Heart left ventricle (tissue), 13 donors: ENCODE results near the gene PLET1.

Experiments used
- CTCF ChIP-seq, 12 donors: fragments of 200-600 bp; sonication (generic) in 4 of 12; IDR thresholded peaks; one replicate each; pipeline versions ENCODE4 v1.5.0 to v1.8.0; 2018 to 2022; ENCODE audit warnings: antibody characterized with exemption in 12 of 12, mild to moderate bottlenecking in 5 of 12
- POLR2A ChIP-seq, 2 donors: fragments of 450-650 bp; IDR thresholded peaks; one replicate each; pipeline ENCODE4 v1.6.1; 2017; ENCODE audit warnings: antibody characterized with exemption in 2 of 2, mild to moderate bottlenecking in 2 of 2, moderate library complexity in 2 of 2
- donor health status: ischemic (EF 13 %, LVEDD 7.1; RV severe dilation, severe dysfunction).
- donor health status: DM: no; HTN: yes; CAD: no.
- donor health status: DM: no; HTN: no; CAD: no.
- donor health status: ischemic (EF 25% LVEDD 6.9; RV normal size, moderate dysfunction).
- donor health status: ischemic (EF 25% LVEDD 5.7; RV mildly dilated, moderate dysfunction).
- donor health status: ischemic (EF 35%, LVEDD 5.7; RV mildly dilated, moderate dysfunction).
- donor health status: nonischemic (EF 11% LVEDD 7.7; RV severe dilation, severe dysfunction).
- donor health status: DM: yes; HTN: yes; CAD: no.
- donor health status: PGD.
- donor health status: ischemic (EF 29% LVEDD 5.4; RV normal size, mild dysfunction).
- donor health status: nonischemic (EF 23%, LVEDD 6.1; RV moderate dilation, normal function).

GRCh38 chr11:112223121-112223520, 37.5 kb downstream of the PLET1 start:
- no peak for TF ChIP-seq POLR2A (IDR thresholded peaks at IDR 0.05)
- no peak for TF ChIP-seq CTCF (IDR thresholded peaks at IDR 0.05)
